GM12801 (cell line): ENCODE measurements around the gene ARL5A.

ENCODE experiments used
- TF ChIP-seq, protein P1 (sequence below): IDR thresholded peaks from one replicate; pipeline ENCODE4 v1.5.1; 2011; ENCODE audit warnings: control low read depth; ENCODE audit not compliant: insufficient read length; ENCODE audit errors: extremely low read depth

ARL5A gene

DNA sequence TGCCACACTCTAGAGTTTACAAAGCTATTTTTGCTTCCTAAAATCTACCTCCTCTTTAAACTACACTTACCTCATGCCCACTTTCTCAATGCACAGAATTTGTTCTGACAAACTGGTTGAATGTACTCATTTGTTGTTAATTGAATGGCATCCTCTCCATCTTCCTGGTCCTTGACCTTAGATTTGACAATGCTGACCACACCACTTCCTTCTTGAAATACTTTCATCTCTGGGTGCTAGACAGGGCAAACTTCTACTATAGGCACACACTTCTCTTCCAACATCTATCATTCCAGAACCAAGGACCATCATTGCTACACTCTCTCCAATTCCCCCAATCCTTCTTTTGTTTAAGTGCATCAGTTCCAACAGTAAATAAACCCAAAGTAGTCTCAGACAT, 22.3 kb downstream of the ARL5A start:
- TF ChIP-seq, protein P1, sequence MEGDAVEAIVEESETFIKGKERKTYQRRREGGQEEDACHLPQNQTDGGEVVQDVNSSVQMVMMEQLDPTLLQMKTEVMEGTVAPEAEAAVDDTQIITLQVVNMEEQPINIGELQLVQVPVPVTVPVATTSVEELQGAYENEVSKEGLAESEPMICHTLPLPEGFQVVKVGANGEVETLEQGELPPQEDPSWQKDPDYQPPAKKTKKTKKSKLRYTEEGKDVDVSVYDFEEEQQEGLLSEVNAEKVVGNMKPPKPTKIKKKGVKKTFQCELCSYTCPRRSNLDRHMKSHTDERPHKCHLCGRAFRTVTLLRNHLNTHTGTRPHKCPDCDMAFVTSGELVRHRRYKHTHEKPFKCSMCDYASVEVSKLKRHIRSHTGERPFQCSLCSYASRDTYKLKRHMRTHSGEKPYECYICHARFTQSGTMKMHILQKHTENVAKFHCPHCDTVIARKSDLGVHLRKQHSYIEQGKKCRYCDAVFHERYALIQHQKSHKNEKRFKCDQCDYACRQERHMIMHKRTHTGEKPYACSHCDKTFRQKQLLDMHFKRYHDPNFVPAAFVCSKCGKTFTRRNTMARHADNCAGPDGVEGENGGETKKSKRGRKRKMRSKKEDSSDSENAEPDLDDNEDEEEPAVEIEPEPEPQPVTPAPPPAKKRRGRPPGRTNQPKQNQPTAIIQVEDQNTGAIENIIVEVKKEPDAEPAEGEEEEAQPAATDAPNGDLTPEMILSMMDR = no peak

DNA sequence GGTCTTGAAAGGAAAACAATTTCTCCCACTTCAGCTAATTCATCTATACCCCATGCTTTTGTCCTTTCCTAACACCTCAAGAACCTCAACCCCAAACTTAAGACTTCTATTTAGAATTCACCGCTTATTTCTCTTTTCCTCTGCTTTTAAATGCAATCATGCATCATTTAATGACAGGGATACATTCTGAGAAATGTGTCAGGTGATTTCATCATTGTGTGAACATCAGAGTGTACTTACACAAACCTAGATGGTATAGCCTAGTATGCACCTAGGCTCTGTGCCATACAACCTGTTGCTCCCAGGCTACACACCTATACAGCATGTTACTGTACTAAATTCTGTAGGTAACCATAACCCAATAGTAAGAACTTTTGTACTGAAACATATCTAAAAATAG, 22.9 kb downstream of the ARL5A start:
- TF ChIP-seq, protein P1 = no peak

DNA sequence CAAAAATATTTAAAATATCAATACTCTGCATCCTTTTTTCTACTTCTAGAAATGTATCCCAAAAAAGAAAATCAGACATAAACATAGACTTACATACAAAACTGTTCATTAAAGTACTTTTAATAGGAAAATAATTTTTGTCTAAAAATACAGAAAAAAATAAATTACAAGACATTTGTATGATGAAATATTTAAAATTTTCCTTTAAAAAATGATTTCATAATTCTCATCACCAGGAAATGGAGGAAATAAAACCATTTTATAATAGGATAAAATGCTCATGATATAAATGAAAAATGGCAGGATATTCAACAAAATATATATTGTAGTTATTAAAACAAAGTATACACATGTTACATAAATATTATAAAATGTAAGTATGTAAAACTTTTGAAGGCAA, 24.4 kb downstream of the ARL5A start:
- TF ChIP-seq, protein P1 = no peak

DNA sequence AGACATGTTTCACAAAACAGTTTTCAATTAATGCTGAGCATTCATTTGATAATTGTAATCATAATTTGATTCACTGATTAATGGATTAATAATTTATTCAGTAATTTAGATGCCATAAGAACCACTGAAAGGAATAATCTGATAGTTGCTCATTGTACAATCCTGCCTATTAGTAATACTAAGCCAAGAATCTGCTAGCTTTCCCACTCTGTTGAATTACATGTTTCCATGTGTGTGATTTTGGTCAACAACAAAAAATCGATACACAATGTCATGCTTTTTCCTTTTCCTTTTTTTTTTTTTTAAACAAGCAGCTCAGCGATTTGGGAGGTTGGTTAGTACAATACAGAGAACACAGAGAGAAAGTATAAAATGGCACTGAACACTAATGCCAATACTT, 25.9 kb downstream of the ARL5A start:
- TF ChIP-seq, protein P1 = no peak

DNA sequence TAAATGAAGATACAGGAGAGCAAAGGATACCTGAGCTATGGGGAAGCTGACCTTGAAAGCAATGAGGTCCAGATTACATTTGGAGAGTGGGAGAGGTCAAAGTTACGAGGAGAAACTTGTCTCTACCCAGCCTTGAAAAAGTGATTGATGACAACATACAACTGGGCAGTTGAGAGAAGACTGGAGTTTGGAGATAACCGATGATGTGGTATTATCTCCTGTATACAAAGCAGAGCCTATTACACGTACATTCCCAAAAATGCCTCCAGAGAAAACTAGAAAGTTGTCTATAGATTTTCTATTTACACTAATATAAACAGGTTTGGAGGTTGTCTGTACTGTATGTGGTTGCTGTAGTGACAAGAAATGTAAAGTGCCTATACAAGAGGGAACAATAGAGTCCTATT, 28.3 kb downstream of the ARL5A start:
- TF ChIP-seq, protein P1 = no peak

DNA sequence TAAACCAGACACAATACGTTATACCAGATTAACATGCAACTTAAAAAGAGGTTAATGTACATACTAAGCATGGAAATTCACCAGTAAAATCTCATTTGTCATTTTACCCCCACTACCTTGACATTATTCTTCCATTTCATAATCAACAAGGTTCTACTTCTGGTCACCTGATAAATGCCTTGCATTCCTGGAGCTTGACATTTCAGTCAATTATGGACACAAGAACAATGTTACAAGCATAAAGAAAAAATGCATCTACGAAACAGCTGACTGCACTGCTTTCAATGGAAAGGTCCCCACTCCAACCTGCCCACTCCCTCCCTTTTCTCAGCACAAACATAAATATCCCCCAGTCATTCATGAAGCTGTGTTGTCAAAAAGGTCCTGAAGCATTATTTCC, 31.4 kb downstream of the ARL5A start:
- TF ChIP-seq, protein P1 = no peak

DNA sequence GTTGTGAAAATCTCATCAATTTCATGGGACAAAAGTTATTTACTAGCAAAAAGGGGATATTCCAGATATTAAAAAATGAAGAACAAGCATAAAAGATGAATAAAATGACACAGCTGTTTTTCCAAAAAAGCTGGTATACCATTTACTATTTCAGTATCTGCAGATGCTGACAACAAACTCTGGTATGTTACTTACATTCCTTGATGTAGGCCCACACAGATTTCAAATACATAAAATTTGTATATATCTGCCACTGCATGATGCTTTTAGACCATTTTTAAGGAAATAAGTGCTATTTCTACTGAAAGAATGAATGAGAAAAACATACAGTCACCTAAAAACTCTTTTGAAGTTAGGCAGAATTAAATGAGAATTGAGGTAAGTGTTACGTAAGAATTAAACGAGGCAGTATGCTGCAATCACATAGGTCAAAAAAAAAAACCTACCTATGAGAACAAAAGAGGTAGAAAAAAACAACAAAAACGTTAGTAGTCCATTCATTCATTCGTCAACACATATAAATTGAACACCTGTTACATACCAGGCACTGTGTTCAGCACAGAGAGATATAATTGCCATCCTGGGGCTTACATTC, 32.5 kb downstream of the ARL5A start:
- TF ChIP-seq, protein P1 = no peak

DNA sequence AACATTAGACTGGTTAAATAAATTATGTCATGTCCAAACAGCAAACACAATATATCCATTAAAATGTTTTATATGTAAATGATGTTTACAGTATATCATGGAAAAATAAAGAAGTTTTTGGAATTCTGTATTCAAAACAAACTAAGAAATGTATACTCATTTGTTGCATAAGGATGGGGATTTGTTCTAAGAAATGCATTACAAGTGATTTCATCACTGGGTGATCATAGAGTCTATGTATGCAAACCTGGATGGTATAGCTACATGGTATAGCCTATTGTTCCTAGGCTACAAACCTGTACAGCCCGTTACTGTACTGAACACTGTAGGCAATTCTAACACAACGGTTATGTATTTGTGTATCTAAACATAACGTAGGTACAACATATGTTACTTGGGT, 35.1 kb downstream of the ARL5A start:
- TF ChIP-seq, protein P1 = no peak
